Spinal cord (tissue), 10 donors: ENCODE data around the gene CPA3. TPM values are rescaled to one million over a fixed set of nuclear protein-coding genes. Genes with fewer than 3 reads are reported as not detected.

Experiments used
- DNase-seq, 6 donors: peaks; one replicate each; pipeline versions ENCODE4 v3.0.0 to v3.0.0-alpha.2; 2013 to 2015; ENCODE audit warnings: low spot score in 6 of 6, low read depth in 4 of 6
- H3K27ac ChIP-seq: one replicate; pipeline ENCODE4 v1.5.1; 2013; ENCODE audit warnings: low read depth, low read length, control low read depth
- H3K27me3 ChIP-seq: one replicate; pipeline ENCODE4 v1.6.1; 2013; ENCODE audit warnings: low read length; ENCODE audit not compliant: control insufficient read depth, insufficient read depth
- H3K36me3 ChIP-seq: one replicate; pipeline ENCODE4 v1.6.1; 2013; ENCODE audit warnings: low read length; ENCODE audit not compliant: control insufficient read depth, insufficient read depth
- H3K4me1 ChIP-seq: one replicate; pipeline ENCODE4 v1.6.1; 2013; ENCODE audit warnings: low read length; ENCODE audit not compliant: control insufficient read depth, insufficient read depth
- H3K4me3 ChIP-seq: one replicate; pipeline ENCODE4 v1.5.1; 2013; ENCODE audit warnings: low read depth, low read length, control low read depth
- H3K9me3 ChIP-seq: one replicate; pipeline ENCODE4 v1.6.1; 2013; ENCODE audit warnings: low read length; ENCODE audit not compliant: control insufficient read depth, insufficient read depth
- WGBS: methylation state at CpG from one replicate; pipeline ENCODE4 v1.1.5; 2013; ENCODE audit warnings: missing lambda C conversion rate; ENCODE audit not compliant: insufficient coverage; 5-methylcytosine and 5-hydroxymethylcytosine counted together
- polyA plus RNA-seq, 2 donors: library from polyadenylated mRNA; unstranded; fragments of 120-200 nt; gene quantifications; one replicate each; pipeline ENCODE4 v1.2.1, GENCODE V29; 2013; ENCODE audit not compliant: insufficient read length in 2 of 2
- total RNA-seq, 2 donors: library from RNA; depleted of rRNA in 1 of 2; stranded (reverse); fragments of 120-200 nt in 1 of 2; fragments of >200 nt in 1 of 2; gene quantifications; one replicate each; pipeline versions ENCODE4 v1.2.3 to v1.2.4, GENCODE V29; 2013 to 2014
- donor health status: healthy.

CPA3 gene
- total and polyA plus RNA-seq, 4 donors: 0.89 to 4.5 (median 2.6) TPM; not detected in 1

DNA sequence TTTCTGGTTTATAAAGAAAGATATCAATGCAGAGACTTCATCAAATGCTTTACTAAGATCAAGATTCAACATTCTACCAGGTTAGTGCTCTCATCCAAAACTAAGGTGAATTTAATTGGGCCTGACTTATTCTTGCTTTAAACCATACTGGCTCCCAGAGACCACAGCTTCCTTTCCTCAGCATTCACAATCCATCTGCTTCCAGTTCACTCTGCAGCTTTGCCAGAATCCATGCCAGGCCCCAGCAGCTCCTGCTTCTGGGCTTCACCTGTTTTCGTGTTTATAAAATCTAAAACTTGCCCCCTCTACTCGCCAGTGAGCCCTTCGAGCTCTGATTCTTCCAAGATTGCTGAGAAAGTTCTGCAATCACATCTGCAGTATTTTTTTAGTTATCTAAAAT is 35.2 kb upstream of the CPA3 start:
- no peak for DNase-seq
- Histone ChIP-seq H3K4me1 (no peaks in the 10 kb centered on the region), H3K27ac (no peak overlapping the region), H3K27me3 (no peaks in the 10 kb centered on the region), H3K9me3 (no peaks in the 10 kb centered on the region), H3K4me3 (no peak overlapping the region), H3K36me3 (no peaks in the 10 kb centered on the region)
- 60% methylated on average over 1 of the region's 3 CpGs for WGBS

DNA sequence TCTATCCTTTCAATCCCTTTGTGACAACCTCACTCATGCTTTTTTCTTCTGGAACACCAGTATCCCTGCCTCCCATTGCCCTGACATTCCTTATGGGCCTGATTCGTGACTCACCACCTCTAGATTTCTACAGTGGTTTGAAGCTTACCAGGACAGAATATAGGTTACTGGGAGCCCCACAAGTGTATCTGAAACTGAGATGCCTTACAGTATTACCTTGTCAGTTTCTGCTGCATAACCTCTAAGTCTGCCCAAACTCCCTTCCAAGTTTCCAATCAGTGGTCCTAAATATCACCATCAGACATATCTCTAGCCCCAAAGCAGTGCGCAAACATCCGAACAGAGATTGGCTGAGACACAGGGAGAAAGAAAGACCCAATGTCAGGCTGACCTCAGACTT is 31.9 kb upstream of the CPA3 start:
- H3K4me3 ChIP-seq: no peak overlapping the region
- H3K36me3 ChIP-seq: no peaks in the 10 kb centered on the region
- H3K27ac ChIP-seq: no peak overlapping the region
- H3K4me1 ChIP-seq: no peaks in the 10 kb centered on the region
- no peaks in the 10 kb centered on the region for H3K9me3 ChIP-seq
- no peaks in the 10 kb centered on the region for H3K27me3 ChIP-seq
- no CpG with 5 or more reads among the region's 3 CpGs for WGBS
- DNase-seq: no peak

DNA sequence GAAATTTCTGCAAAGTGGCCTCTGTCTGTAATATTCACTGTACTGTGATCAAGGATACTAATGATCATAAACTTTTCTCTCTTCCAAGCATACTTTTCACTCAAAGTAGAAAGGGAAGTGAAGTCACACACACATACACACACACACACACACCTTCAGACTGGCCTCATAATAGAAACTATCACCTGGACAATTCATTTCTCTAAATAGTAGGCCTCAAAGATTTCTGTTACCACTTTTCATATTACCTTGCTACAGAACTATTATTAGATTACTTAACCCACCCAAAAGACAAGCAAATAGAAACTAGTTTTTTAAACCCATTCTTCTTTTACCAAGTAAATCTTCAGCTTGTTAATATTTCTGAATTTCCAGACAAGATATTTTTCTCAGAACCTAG is 25.3 kb upstream of the CPA3 start:
- H3K9me3 ChIP-seq: no peaks in the 10 kb centered on the region
- no peak for DNase-seq
- H3K27me3 ChIP-seq: no peaks in the 10 kb centered on the region
- H3K4me3 ChIP-seq: no peak overlapping the region
- no peaks in the 10 kb centered on the region for H3K36me3 ChIP-seq
- no peaks in the 10 kb centered on the region for H3K4me1 ChIP-seq
- no peak overlapping the region for H3K27ac ChIP-seq

DNA sequence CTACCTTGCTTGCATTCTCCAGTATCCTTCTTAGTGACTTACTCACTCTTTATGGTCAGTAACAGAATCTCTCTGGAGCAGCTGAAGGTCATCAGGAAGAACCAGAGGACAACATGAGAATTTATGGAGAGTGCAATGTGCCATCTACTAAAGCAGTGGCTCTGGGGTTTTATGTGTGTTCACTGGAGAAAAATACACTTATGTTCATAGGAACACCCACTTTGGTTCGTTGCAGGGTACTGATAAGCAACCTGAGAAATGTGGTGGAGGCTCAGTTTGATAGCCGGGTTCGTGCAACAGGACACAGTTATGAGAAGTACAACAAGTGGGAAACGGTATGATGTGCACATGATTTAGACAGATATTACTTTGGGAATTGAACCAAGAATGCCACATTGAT is 24.6 kb upstream of the CPA3 start:
- Histone ChIP-seq H3K27me3 (no peaks in the 10 kb centered on the region), H3K4me1 (no peaks in the 10 kb centered on the region), H3K9me3 (no peaks in the 10 kb centered on the region), H3K27ac (no peak overlapping the region), H3K36me3 (no peaks in the 10 kb centered on the region), H3K4me3 (no peak overlapping the region)
- 100% methylated on average over 3 of the region's 4 CpGs for WGBS
- no peak for DNase-seq

DNA sequence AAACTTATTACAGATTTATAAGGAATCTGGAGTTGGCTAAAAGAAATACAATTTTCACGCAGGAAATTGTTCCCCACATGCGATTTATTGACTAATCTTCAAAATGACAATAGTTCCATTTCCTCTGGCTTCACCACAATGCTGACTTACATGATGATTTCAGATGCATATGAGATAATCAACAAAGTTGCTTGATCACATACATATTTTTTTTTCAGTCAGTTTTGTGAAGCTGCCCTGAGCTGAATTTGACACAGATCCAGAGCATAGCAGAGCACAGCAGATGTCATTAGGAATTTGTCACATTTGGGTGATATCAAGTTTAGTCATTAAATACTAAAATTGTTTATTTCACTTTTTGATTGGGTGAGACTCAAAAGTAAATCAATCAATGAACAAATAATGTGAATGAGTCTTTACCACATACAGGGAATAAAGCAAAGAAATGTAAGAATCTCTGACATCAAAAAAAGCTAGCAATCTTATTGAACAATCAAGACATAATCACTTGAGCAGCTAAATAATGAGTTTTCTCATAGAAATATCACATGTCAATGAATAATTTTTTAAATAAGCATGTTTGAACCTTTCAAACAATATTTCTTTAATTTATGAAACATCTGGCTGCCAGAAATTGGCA is 19.2 kb upstream of the CPA3 start:
- Histone ChIP-seq H3K4me3 (no peak overlapping the region), H3K27me3 (no peaks in the 10 kb centered on the region), H3K4me1 (no peaks in the 10 kb centered on the region), H3K36me3 (no peaks in the 10 kb centered on the region), H3K9me3 (no peaks in the 10 kb centered on the region), H3K27ac (no peak overlapping the region)
- DNase-seq: no peak
- WGBS: no CpG with 5 or more reads among the region's 2 CpGs

DNA sequence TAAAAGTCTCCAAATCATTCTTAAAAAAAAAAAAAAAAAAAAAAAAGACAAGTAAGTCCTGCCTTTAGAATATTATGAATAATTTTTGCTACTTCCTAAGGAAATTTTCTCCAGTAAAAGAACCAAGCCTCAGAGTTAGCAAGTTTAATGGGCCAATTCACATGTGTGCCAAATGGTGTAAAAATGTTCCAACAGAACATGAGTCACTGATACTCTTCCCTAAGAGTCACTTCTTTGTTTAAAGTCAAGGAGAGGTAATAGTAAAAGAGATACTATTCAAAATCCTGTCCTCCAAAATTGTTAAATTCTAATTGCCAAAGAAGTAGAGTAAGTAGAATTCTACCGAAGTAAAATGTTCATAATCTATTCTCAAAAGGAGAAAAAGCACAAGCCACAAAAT is 17.7 kb upstream of the CPA3 start:
- no CpG with 5 or more reads among the region's 1 CpG for WGBS
- Histone ChIP-seq H3K27ac (no peak overlapping the region), H3K9me3 (no peaks in the 10 kb centered on the region), H3K4me1 (no peaks in the 10 kb centered on the region), H3K27me3 (no peaks in the 10 kb centered on the region), H3K36me3 (no peaks in the 10 kb centered on the region), H3K4me3 (no peak overlapping the region)
- no peak for DNase-seq

DNA sequence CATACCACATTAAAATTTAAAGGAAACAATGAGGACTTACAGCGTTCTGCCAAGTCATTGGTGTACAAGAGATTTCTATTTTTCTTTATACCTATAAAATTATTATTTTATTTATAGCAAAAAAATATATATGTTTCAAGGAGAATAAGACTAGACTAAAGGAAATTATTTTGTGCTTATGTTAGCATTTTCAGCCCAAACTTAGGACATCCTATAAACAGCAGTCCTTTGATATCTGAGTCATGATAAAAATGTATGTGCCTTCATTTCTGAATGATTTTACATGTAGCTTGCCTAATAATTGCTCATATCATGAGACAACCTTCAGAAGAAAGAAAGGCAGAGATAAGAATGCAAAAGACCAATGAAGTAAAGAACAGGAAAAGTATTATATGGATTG is 16.7 kb upstream of the CPA3 start:
- Histone ChIP-seq H3K4me3 (no peak overlapping the region), H3K27me3 (no peaks in the 10 kb centered on the region), H3K27ac (no peak overlapping the region), H3K36me3 (no peaks in the 10 kb centered on the region), H3K4me1 (no peaks in the 10 kb centered on the region), H3K9me3 (no peaks in the 10 kb centered on the region)
- no peak for DNase-seq
- no CpG with 5 or more reads among the region's 1 CpG for WGBS

DNA sequence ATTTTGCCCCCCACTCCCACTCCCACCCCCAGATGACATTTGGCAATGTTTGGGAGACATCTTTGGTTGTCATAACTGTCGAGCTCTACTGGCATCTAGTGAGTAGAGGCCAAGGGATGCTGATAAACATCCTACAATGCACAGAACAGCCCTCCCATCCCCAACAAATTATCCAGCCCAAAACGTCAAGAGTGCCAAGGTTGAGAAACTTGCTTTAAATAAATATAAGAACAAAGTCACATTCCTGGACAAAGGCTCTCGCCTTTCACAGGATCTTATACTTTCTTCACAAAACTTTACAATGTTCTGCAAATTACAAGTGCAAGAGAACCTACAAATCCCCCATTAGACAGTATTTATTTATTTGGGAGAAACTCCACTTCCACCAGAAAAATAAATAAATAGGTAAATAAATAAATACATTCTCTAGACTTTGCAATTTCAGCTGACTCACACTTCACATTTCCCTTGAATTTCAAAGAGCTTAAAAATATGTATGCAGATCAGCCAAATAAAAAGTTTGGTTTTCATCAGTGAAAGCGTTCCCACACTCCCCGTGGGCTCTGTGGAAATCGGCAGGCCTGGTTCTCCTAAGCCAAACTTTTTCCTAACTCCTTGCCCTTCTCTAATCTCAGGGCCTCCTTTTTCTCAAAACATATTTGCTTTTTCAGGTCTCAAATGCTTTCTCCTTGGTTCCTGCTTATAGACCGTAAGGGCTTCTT is 12.7 kb upstream of the CPA3 start:
- no peaks in the 10 kb centered on the region for H3K4me1 ChIP-seq
- no peak for DNase-seq
- no peaks in the 10 kb centered on the region for H3K27me3 ChIP-seq
- 92% methylated on average over 3 of the region's 7 CpGs for WGBS
- H3K9me3 ChIP-seq: no peaks in the 10 kb centered on the region
- no peak overlapping the region for H3K27ac ChIP-seq
- no peak overlapping the region for H3K4me3 ChIP-seq
- H3K36me3 ChIP-seq: no peaks in the 10 kb centered on the region

DNA sequence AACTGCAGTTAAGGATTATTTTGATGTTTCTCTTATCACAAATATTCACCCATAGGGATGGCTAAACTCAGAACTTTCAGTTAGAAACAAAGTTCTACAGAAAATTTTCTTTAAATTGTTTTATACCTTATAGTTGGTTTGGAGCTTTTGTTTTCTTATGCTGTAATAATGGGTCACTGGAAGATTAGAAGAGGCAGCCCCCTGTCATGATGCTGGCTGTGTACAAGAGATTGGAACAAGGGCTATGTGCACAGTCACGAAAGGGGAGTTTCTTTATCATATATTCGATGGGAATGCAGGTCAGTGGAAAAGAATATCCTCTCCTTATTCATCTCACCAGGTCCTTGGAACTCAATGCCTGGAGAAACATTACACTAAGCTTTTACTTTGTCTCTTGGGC is 12.0 kb upstream of the CPA3 start:
- Histone ChIP-seq H3K27me3 (no peaks in the 10 kb centered on the region), H3K4me3 (no peak overlapping the region), H3K36me3 (no peaks in the 10 kb centered on the region), H3K9me3 (no peaks in the 10 kb centered on the region), H3K4me1 (no peaks in the 10 kb centered on the region), H3K27ac (no peak overlapping the region)
- no CpG with 5 or more reads among the region's 2 CpGs for WGBS
- DNase-seq: no peak

DNA sequence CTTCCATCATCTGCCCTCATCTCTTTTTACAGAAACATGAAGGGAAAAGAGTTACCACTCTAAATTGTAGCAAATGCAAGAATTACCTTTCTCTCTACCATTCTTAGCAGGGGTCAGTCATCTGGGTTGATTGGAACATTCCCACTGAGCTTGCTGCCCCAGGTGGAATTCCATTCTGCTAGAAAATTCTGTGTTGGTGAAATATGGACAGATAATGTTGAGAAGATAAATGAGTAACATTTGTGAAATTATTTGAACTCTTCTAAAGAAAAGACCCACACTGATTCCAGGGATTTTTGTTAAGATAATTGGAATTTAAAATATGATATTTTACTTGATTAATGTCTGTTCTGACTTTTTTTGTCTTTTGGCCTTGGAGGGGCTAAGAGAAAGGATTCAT is 11.0 kb upstream of the CPA3 start:
- H3K9me3 ChIP-seq: no peaks in the 10 kb centered on the region
- no peaks in the 10 kb centered on the region for H3K27me3 ChIP-seq
- H3K36me3 ChIP-seq: no peaks in the 10 kb centered on the region
- no peaks in the 10 kb centered on the region for H3K4me1 ChIP-seq
- H3K4me3 ChIP-seq: no peak overlapping the region
- no peak overlapping the region for H3K27ac ChIP-seq
- DNase-seq: no peak
